Upper lobe of left lung (tissue), 6 donors: ENCODE results near the gene KCNH8. TPM values are rescaled to one million over a fixed set of nuclear protein-coding genes. Genes with fewer than 3 reads are reported as not detected.

ENCODE experiments used
- ATAC-seq, 2 donors: fragments of 200-7000 bp; cut with Tn5 transposase; one replicate each; pipeline ENCODE4 v1.9.1; 2022; ENCODE audit warnings: mild to moderate bottlenecking in 2 of 2, moderate library complexity in 2 of 2; ENCODE audit not compliant: low FRiP score in 2 of 2
- DNase-seq, 2 donors: peaks; one replicate each; pipeline ENCODE4 v3.0.0-alpha.2; 2019 to 2020
- H3K27ac ChIP-seq, 4 donors: fragments of 200-600 bp; sonication (generic); one replicate each; pipeline ENCODE4 v1.5.1; 2016 to 2019
- H3K27me3 ChIP-seq, 4 donors: fragments of 200-600 bp; sonication (generic); one replicate each; pipeline ENCODE4 v1.5.1; 2017 to 2019
- H3K36me3 ChIP-seq, 4 donors: fragments of 200-600 bp; sonication (generic); one replicate each; pipeline ENCODE4 v1.5.1; 2016 to 2019
- H3K4me1 ChIP-seq, 4 donors: fragments of 200-600 bp; sonication (generic); one replicate each; pipeline ENCODE4 v1.5.1; 2018 to 2019
- H3K4me3 ChIP-seq, 4 donors: fragments of 200-600 bp; sonication (generic); one replicate each; pipeline ENCODE4 v1.5.1; 2017 to 2019; ENCODE audit warnings: mild to moderate bottlenecking in 2 of 4, moderate library complexity in 1 of 4
- H3K9me3 ChIP-seq, 4 donors: fragments of 200-600 bp; sonication (generic); one replicate each; pipeline ENCODE4 v1.5.1; 2018 to 2019
- EP300 ChIP-seq, 4 donors: sonication (generic); formaldehyde crosslinking; IDR thresholded peaks; one replicate each; pipeline ENCODE4 v1.5.1; 2017; ENCODE audit warnings: antibody characterized with exemption in 4 of 4, control low read depth in 2 of 4
- POLR2A ChIP-seq, 4 donors: fragments of 450-650 bp; IDR thresholded peaks; one replicate each; pipeline ENCODE4 v1.5.1; 2016 to 2017; ENCODE audit warnings: antibody characterized with exemption in 4 of 4, mild to moderate bottlenecking in 2 of 4
- POLR2AphosphoS5 ChIP-seq, 2 donors: sonication (generic); formaldehyde crosslinking; IDR thresholded peaks; one replicate each; pipeline ENCODE4 v1.5.1; 2017; ENCODE audit warnings: antibody characterized with exemption in 2 of 2
- WGBS, 2 donors: methylation state at CpG; one replicate each; pipeline ENCODE4 v1.1.5; 2017 to 2018; 5-methylcytosine and 5-hydroxymethylcytosine counted together
- total RNA-seq, 6 donors: library from RNA; depleted of rRNA in 4 of 6; stranded (reverse); fragments of >200 nt in 4 of 6; gene quantifications; one replicate each; pipeline versions ENCODE4 v1.1.0 to v1.2.1, GENCODE V29; 2016 to 2021
- TF ChIP-seq, protein P1 (sequence below), 6 experiments: fragments of 450-650 bp in 4 of 6; fragments of 200-600 bp in 2 of 6; sonication (generic) in 2 of 6; IDR thresholded peaks; one replicate each; pipeline ENCODE4 v1.5.1; 2016 to 2019; ENCODE audit warnings: antibody characterized with exemption in 6 of 6
- donor health status: DM: no; HTN: no; CAD: no; lungs with moderate emphysema.
- donor health status: DM: no; HTN: yes; CAD: no; lungs with severe emphysema.

The KCNH8 gene
- total RNA-seq, 6 donors from 2014 or later = 0.10 to 0.24 (median 0.13) TPM; not detected in 2

DNA sequence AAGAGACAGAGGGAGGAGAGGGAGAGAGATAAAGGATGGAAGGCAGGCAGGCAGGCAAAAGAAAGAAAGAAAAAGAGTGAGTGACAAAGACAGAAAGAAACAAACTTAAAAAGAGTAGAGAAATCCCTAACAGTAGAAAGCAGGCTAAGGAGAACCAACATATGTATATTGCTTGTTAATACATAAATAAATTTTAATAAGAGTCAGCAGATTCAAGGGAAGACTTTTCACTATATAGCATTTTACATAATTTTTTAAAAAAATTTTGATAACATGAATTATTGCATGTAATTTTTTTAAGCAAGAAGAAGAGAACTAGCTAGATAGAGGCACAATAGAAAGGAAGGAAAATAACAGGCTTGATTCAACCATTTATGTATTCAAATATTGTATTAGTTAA, 291.6 kb downstream of the KCNH8 start:
- TF ChIP-seq, protein P1, sequence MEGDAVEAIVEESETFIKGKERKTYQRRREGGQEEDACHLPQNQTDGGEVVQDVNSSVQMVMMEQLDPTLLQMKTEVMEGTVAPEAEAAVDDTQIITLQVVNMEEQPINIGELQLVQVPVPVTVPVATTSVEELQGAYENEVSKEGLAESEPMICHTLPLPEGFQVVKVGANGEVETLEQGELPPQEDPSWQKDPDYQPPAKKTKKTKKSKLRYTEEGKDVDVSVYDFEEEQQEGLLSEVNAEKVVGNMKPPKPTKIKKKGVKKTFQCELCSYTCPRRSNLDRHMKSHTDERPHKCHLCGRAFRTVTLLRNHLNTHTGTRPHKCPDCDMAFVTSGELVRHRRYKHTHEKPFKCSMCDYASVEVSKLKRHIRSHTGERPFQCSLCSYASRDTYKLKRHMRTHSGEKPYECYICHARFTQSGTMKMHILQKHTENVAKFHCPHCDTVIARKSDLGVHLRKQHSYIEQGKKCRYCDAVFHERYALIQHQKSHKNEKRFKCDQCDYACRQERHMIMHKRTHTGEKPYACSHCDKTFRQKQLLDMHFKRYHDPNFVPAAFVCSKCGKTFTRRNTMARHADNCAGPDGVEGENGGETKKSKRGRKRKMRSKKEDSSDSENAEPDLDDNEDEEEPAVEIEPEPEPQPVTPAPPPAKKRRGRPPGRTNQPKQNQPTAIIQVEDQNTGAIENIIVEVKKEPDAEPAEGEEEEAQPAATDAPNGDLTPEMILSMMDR (IDR thresholded peaks at IDR 0.05) = no peak
- TF ChIP-seq EP300 (IDR thresholded peaks at IDR 0.05) (no peak), POLR2AphosphoS5 (IDR thresholded peaks at IDR 0.05) (no peak), POLR2A (IDR thresholded peaks at IDR 0.05) (no peak)
- no peaks in the 10 kb centered on the region for H3K36me3 ChIP-seq
- ATAC-seq = no peak
- H3K9me3 ChIP-seq = no peaks in the 10 kb centered on the region
- no peak overlapping the region for H3K4me3 ChIP-seq
- DNase-seq = no peak
- no peaks in the 10 kb centered on the region for H3K27me3 ChIP-seq
- H3K4me1 ChIP-seq = no peaks in the 10 kb centered on the region
- no peak overlapping the region for H3K27ac ChIP-seq

DNA sequence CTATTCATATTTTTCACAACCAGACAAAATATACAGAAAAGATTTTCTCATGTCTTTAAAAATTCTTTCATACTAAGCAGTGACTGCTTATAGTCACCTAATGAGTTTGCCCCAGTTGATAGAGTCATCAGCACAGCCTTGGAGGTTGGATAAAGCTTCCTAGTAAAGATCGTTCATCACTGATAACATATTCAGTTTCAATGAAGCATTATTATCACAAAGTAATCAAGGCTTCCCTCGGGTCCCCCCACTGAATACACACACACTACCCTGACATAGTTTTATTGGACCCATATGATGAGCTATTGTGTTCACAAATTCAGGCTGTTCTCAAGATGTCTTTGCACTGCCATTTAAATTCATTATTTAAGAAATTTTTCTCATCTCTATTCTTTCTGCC, 297.8 kb downstream of the KCNH8 start:
- DNase-seq (no peak), ATAC-seq (no peak)
- Histone ChIP-seq H3K27me3 (no peaks in the 10 kb centered on the region), H3K4me3 (no peak overlapping the region), H3K27ac (no peak overlapping the region), H3K36me3 (no peaks in the 10 kb centered on the region), H3K4me1 (no peaks in the 10 kb centered on the region), H3K9me3 (no peaks in the 10 kb centered on the region)
- WGBS, 2 donors = 77% methylated on average over 2 of the region's 2 CpGs
- TF ChIP-seq POLR2AphosphoS5 (IDR thresholded peaks at IDR 0.05) = no peak
- no peak for TF ChIP-seq POLR2A (IDR thresholded peaks at IDR 0.05)
- TF ChIP-seq, protein P1 (IDR thresholded peaks at IDR 0.05) = no peak
- no peak for TF ChIP-seq EP300 (IDR thresholded peaks at IDR 0.05)

DNA sequence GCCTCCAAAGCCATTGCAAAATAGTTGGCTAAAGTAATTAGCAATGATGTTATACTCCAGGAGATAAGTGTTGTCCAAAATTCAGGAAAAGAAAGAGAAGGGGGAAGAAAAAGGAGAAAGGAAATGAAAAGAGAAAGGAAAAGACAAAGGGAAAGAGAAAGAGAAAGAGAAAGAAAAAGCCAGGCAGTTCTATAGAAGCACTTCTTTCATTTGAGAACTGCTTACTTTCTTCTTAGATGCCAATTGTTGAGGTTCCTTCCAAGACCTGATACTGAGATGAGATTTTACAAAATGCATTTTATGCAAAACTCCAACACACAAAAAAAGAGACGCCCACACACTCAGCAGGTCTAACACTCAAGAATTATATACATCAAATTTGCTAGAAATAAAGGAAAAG, 298.4 kb downstream of the KCNH8 start:
- Histone ChIP-seq H3K36me3 (no peaks in the 10 kb centered on the region), H3K27me3 (no peaks in the 10 kb centered on the region), H3K9me3 (no peaks in the 10 kb centered on the region), H3K27ac (no peak overlapping the region), H3K4me1 (no peaks in the 10 kb centered on the region), H3K4me3 (no peak overlapping the region)
- DNase-seq (no peak), ATAC-seq (no peak)
- TF ChIP-seq POLR2AphosphoS5 (IDR thresholded peaks at IDR 0.05) (no peak), EP300 (IDR thresholded peaks at IDR 0.05) (no peak), POLR2A (IDR thresholded peaks at IDR 0.05) (no peak)
- TF ChIP-seq, protein P1 (IDR thresholded peaks at IDR 0.05) = no peak
- WGBS, 2 donors = 69 to 72% methylated on average over 1 of the region's 1 CpG

DNA sequence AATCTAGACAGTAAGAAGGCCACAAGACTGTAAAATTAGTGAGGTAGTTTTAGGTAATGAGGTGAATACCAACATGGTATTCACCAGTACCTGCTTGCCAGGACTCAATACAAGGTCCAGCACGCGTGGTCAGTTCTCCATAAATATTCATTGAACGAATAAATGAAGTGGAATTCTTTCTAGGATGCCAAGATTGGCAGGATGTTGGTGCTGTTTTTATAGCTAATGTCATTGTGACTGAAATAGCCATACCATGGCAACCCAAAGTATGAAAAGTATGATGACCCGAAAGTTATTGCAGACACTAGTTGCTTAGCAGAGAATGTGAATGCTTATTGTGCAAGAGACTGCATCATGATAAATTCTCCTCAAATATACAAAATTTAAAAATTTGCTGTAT, 307.2 kb downstream of the KCNH8 start:
- 81 to 85% methylated on average over 4 of the region's 4 CpGs for WGBS, 2 donors
- Histone ChIP-seq H3K27me3 (no peaks in the 10 kb centered on the region), H3K4me3 (no peak overlapping the region), H3K27ac (no peak overlapping the region), H3K9me3 (no peaks in the 10 kb centered on the region), H3K36me3 (no peaks in the 10 kb centered on the region), H3K4me1 (no peaks in the 10 kb centered on the region)
- DNase-seq = no peak
- no peak for TF ChIP-seq POLR2AphosphoS5 (IDR thresholded peaks at IDR 0.05)
- ATAC-seq = no peak

DNA sequence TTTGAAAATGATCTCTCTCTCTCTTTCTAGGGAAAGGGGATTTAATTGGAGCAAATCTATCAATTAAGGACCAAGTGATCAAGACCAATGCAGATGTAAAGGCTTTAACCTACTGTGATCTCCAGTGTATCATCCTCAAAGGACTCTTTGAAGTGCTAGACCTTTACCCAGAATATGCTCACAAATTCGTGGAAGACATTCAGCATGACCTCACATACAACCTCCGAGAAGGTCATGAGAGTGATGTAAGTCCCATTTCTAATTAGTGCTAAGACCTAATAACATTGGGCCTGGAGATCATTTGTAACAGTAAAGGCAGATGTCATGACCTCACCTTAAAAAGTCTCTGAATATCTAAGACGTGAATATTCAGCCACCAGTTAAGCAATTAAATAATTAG, 308.4 kb downstream of the KCNH8 start:
- TF ChIP-seq POLR2AphosphoS5 (IDR thresholded peaks at IDR 0.05) (no peak), EP300 (IDR thresholded peaks at IDR 0.05) (no peak), POLR2A (IDR thresholded peaks at IDR 0.05) (no peak)
- TF ChIP-seq, protein P1 (IDR thresholded peaks at IDR 0.05) = no peak
- no peak overlapping the region for H3K4me3 ChIP-seq
- no peaks in the 10 kb centered on the region for H3K27me3 ChIP-seq
- no peak overlapping the region for H3K27ac ChIP-seq
- no peaks in the 10 kb centered on the region for H3K9me3 ChIP-seq
- ATAC-seq (no peak), DNase-seq (no peak)
- H3K36me3 ChIP-seq = no peaks in the 10 kb centered on the region
- no peaks in the 10 kb centered on the region for H3K4me1 ChIP-seq
- WGBS, 2 donors = 59 to 70% methylated on average over 3 of the region's 3 CpGs
